GM20000 (cell line): Measurements from ENCODE around the gene ODAD3.

Experiments used
- DNase-seq: peaks from one replicate; pipeline ENCODE4 v3.0.0; 2012; ENCODE audit warnings: low spot score
- TF ChIP-seq, protein P1 (sequence below): IDR thresholded peaks from 2 replicates; pipeline ENCODE4 v1.5.1; 2012; ENCODE audit warnings: mild to moderate bottlenecking, control low read depth; ENCODE audit errors: extremely low read depth, missing control alignments

ODAD3 gene

DNA sequence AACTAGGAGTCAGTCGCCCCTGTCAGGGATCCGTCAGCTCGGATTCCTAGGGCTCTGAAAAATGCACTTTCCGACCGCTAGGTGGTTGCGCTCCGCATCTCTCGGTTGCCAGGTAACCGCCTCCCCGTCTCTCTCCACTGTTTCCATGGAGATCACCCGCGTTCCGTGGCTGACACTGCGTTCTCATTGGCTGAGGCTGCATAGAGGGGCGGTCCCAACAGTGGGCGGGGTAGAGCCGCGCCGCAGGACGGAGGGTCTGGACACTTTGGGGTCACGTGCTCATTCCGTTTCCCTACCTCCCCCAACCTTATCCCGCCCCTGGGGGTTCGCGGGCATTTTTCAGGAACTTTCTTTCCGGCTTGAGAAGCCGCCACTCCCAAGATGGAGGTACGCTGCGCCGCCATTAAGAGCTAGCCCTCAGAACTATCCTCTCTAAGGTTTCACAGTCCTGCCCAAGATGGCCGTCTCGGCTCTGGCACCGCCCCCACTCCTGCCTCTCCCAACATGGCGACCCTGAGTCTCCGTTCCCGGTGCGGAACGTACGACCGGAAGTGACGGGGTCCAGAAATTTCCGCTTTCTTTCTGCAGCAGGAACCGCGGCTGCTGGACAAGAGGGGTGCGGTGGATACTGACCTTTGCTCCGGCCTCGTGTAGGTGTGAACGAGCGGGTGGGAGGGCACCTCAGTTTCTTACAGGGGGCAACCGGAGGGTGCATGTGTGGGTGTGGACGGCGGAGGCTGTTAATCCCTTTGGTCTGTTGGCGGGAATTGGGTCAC lies at the start of gene ODAD3, which contains the start of gene PRKCSH:
TSS of gene ODAD3 (minus strand) at position 65 of the 776 bp plus-strand sequence. CDS start 105 bp downstream, outside the sequence.
TSS of gene PRKCSH (plus strand) at position 579 of the 776 bp plus-strand sequence. CDS start 483 bp downstream, outside the sequence.
- TF ChIP-seq, protein P1, sequence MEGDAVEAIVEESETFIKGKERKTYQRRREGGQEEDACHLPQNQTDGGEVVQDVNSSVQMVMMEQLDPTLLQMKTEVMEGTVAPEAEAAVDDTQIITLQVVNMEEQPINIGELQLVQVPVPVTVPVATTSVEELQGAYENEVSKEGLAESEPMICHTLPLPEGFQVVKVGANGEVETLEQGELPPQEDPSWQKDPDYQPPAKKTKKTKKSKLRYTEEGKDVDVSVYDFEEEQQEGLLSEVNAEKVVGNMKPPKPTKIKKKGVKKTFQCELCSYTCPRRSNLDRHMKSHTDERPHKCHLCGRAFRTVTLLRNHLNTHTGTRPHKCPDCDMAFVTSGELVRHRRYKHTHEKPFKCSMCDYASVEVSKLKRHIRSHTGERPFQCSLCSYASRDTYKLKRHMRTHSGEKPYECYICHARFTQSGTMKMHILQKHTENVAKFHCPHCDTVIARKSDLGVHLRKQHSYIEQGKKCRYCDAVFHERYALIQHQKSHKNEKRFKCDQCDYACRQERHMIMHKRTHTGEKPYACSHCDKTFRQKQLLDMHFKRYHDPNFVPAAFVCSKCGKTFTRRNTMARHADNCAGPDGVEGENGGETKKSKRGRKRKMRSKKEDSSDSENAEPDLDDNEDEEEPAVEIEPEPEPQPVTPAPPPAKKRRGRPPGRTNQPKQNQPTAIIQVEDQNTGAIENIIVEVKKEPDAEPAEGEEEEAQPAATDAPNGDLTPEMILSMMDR: peak; percentile 48
- peak; percentile 98 for DNase-seq

DNA sequence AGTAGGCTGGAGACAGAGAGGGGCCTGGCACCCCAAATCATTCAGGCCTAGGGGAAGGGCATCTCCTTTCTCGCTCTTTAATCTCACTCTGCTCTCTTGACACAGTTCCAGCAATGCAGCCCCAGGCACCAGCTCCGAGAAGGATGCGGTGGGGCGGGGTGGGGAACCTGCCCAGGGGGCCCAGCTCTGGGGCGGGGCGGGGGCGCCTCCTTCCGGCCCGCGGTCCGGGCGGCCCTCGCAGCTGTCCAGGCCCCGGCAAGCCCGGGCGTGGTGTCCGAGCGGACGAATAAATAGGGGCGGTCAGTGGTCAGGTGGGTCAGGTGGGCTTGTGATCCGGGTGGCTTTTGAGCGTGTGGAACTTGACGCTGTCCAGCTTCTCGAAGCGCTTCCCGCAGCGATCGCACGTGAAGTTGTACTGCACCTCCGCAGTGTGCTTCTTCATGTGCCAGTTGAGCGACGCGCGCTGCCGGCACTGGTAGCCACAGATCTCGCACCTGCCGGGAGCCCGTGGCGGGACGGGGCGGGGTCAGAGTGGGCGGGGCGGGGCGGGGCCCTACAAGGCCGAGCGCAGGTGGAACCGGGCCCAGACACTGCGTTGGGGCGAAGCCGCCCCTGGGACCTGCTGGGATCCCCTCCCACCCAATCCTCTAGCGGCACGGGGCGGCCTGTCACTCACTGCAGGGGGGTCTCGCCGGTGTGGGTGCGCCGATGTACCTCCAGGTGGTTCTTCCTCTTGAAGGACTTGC lies 48.6 kb upstream of the ODAD3 start:
- DNase-seq: peak; percentile 40
- TF ChIP-seq, protein P1: no peak

DNA sequence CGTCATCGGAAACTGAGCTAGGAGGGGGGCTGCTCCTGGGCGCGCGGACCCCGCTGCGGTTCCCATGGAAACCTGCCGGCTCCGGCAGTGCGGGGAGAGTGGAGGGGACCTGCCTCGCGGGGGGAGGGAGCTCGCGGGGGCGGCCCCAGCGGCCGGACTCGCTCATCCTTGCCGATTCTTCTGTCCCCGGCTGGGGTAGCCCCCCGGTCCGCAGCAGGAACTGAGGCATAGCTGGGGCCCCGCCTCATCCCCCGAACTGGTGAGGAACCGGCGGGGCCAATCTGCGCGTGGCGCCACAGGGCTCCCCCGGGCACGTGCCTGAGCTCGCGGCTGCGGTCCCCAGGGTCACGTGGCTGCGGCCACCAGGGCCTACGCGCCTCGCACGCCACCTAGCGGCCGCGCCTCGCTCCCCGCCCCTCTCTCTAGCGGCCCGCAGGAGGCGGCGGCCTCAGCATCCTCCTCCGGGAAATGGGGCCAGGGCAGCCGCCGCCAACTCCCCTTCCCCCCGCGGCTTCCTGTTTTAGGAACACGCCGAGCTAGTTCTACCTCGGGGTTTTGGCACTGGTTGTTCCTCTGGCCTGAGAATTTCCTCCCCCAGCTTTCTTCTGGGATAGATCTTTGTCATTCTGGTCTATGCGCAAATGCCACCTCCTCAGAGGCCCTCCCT lies 47.6 kb upstream of the ODAD3 start:
- peak; percentile 98 for DNase-seq
- TF ChIP-seq, protein P1: peak; percentile 99

DNA sequence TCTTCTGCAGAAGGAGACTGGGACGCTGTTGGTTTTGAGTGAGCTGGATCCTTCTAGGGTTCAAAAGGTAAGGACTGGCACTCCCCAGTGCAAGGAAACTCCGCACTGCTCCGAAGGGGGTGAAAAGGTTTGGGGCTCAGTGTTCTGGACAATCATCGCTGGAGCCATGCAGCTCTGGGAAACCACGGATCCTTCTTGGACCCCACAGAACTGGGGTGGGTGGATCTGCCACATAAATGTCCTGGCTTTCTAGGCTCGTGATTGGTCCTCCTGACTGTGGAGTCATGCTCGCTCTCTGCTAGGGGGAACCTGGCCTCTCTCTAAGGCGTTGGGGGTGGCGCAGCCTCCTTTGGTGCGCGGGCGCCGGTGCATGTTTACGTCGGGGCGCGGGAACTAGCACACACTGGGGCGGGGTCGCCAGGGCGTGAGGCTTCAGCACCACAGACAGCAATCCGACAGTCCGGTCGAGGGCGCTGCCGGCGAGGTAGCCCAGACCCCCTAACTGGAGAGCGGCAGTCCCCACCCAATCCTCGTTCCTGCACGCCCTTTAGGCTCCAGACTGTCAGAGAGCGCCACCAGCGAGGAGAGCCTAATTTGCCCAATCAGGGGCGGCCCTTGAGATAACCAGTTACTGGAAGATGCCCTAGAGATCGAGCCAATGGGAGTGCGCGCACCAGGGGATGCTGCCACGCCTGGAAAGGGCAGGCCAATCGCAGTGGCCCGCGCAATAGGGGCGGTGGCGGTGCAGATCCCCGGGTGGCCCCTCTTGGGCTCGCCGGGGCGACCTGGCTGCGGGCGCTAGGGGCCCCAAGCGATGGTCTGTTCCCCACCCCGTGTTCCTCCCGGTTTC lies 46.8 kb upstream of the ODAD3 start:
- DNase-seq: peak; percentile 95
- TF ChIP-seq, protein P1: no peak

DNA sequence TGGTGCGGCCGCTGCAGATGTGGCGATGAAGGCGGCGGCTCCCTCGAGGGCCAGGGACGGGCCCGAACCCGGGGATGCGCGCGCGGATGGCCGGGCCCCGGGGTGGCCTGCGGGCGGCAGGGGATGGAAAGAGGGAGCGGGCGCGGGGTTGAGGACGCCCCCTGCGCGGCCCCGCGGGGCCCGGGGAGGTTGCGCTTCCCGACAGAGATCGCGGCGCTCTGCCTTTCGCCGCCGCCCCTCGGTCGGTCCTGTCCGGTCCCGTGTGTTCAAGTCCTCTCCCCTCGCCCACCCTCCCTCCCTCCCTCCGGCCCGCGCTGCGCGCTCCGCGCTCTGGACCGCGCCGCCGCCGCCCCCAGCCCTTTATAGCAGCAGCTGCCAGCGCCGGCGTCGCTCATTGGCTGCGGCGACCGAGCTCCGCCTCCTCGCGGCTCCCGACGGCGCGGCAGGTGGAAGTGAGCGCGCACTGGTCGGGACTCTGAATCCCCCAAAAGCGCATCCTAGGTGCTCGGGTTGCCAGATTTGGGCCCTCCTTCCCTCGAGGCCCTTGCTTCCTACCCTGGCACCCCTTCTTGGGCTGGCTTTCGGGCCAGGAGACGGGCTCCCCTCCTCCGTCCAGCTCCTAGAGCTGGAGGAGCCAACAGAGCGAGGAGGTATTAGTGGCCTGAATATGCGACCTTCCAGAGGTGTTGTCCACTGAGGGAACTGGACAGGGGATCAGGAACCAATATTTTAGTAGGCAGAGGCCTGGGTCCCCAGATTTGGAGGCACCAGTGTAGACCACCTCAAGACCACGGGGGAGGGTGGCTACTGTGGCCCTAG lies 46.0 kb upstream of the ODAD3 start, which contains the start of gene ELAVL3:
TSS of gene ELAVL3 (minus strand) at position 332 of the 819 bp plus-strand sequence. CDS start 438 bp downstream, outside the sequence.
- peak; percentile 53 for DNase-seq
- TF ChIP-seq, protein P1: no peak
